Suppressor macrophage treated with lipopolysaccharide for 4 hours (primary cell): ENCODE results near the gene TUFM.
A peak's percentile ranks its signal among the peaks of the same experiment; 100 is the strongest.
"Not testable (repeated sequence)": the region's sequence is repeated elsewhere in the genome, so short reads cannot be mapped to it uniquely, and the experiment has no call there.

Experiments
- DNase-seq: peaks from one replicate; pipeline ENCODE4 v3.0.0-alpha.2; 2020

Gene TUFM

DNA sequence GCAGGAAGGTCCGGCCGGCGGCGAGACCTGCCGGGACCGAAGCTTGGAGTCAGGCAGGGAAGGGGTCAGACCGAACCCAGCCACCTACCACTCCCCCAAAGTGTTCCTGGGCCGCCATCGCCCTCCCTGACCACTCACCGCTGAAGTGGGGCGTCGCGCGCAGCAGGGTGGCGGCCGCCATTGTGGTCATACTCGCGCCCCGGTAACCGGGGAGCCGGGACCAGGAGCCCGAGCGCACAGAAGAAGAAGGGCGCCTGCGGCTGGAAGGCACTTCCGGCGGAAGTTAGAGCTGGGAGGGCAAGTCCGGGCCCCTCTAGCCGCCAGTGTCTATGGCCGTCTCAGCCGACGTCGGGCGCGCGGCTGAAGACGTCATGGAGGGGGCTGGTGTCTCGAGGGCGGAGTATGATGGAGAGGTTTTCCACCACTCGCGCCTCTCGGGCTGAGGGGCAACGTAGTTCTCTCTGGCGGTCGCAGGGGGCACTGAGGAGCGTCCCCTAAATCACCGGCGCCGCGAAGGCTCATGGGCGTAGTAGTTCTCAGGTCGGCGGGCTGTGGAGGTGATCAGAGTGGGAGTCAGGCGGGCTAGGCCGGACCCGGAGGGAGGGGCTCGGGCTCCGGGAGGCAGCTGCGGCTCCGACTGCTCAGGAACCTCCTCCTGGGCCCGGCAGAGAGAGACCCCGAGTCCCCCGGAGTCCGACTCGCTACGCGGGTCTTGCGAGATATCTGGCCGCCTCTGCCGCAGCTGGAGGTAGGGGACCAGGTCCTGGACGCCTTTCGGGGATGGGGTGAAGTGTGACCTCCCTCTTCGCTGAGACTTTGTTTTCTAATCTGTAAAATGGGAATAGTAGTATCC is at the start of gene TUFM:
TSS of gene TUFM (minus strand) at position 269 of the 853 bp plus-strand sequence. CDS start at position 190, 79 bp downstream.
- peak; percentile 99 for DNase-seq

DNA sequence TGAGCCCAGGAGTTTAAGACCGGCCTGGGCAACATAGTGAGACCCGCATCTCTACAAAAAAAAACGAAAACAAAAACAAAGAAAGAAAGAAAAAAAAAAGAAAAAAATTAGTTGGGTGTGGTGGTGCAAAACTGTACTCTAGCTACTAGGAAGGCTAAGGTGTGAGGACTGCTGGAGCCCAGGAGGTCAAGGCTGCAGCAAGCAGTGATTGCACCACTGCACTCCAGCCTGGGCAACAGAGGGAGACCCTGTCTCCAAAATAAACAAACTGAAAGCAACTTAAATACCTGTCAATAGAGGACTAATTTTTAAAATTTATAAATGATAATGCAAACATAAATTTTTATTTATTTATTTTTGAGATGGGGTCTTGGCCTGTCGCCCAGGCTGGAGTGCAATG is 49.5 kb upstream of the TUFM start:
- no peak for DNase-seq

- no peak for DNase-seq
Observed at GRCh38 chr16:28893291-28893690, 47.1 kb upstream of the TUFM start.

- DNase-seq: no peak
Observed at GRCh38 chr16:28891964-28892890, 46.1 kb upstream of the TUFM start.

GRCh38 chr16:28890355-28890754 is 44.2 kb upstream of the TUFM start:
- not testable (repeated sequence) for DNase-seq

DNA sequence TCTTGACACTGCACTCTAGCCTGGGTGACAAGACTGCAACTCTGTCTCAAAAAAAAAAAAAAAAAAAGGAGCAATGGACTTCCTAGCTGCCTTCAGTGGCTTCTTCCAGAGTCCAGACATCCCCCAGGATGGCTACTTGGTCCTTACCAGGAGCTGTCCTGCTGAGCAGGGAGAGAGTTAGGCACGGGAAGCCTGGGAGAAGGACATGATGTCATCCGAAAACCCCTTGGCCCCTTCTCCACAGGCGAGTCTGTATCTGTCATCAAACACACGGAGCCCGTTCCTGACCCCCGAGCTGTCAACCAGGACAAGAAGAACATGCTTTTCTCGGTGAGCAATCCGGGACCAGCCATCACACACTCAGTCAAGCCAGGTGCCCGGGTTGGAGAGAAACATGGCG is 40.8 kb upstream of the TUFM start:
- DNase-seq: no peak

DNA sequence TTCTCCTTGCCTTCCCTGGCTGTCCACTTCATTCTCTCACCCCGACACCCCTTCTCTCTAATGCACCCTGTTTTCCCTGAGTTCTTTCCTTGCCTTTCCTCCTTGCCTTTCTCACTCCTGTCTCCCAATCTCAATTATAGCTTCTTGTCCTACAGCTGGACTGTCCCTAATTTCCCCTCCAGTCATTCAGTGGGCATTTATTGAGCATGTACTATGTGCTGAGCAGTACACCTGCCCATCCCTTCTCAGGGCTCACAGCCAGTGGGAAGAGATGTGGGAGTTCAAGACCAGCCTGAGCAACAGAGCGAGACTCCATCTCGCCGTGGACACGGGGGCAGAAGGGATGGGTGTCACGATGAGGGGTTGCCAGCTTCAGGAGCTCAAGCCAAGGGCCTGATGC is 37.9 kb upstream of the TUFM start:
- DNase-seq: no peak

- DNase-seq: no peak
Observed at GRCh38 chr16:28883221-28883996, 37.3 kb upstream of the TUFM start.

- DNase-seq: no peak
Observed at GRCh38 chr16:28882551-28883160, 36.5 kb upstream of the TUFM start.

DNA sequence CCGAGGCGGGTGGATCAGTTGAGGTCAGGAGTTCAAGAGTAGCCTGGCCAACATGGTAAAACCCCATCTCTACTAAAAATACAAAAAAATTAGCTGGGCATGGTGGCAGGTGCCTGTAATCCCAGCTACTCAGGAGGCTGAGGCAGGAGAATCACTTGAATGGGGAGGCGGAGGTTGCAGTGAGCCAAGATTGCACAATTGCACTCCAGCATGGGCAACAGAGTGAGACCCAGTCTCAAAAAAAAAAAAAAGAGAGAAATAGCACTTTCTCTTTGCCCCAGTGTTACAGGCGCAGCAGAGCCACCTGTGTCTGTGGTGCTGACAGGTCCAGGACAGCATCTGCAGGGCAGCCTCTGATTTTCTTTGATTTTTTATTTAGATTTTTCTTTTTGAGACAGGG is 35.4 kb upstream of the TUFM start:
- not testable (repeated sequence) for DNase-seq

- no peak for DNase-seq
Observed at GRCh38 chr16:28880955-28881354, 34.8 kb upstream of the TUFM start.

DNA sequence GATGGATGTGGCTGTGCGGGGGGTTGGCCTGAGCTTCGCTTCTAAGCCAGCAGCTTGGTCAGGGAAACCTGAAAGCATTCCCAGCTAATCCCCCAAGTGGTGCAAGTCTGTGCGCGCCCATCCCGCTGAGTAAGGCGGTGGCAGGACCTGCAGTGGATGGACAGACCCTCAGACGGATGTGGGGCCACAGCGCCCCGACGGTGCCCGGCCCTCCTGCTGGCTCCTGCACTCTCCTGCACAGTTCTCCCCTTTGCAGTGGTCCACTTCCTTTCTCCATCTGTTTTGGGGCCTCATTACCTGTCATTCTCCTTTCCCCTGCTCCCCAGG is 34.4 kb upstream of the TUFM start:
- DNase-seq: no peak

DNA sequence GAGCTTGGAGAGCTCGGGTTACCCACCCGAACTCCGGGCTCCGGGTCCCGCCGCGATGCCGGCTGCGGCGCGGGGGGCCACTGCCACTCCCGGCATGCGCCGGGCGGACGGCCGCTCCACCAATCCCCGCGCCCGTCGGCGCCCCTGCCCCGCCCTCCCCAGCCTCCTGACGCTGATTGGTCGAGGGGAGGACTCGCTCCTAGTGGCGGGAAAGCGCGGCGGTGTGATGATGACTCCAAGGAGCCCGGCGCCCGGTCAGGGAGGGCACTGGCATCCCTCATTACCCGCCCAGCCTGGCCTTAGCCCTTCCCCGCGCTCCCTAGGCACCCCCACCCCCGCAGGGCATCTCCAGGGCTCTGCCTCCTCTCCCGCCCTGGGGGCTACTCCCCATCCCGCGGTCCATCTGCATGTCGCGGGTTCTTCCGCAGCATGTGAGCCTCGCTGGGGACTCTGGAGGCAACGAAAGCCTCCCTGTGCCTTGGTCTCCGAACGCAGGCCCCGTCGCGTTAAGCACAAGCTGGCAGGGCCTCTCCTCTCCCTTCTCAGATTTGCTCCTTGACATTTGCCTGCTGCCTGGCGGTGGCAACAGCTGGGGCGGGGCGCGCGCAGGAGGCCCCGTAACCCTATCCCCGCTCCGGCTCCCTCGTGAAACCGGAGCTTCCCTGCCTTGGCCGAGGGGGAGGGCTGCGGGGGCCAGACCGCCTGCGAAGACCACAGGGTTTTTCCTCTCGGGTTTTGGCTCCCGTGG is 33.9 kb upstream of the TUFM start:
- peak; percentile 93 for DNase-seq

- no peak for DNase-seq
Observed at GRCh38 chr16:28879261-28879840, 33.2 kb upstream of the TUFM start.

DNA sequence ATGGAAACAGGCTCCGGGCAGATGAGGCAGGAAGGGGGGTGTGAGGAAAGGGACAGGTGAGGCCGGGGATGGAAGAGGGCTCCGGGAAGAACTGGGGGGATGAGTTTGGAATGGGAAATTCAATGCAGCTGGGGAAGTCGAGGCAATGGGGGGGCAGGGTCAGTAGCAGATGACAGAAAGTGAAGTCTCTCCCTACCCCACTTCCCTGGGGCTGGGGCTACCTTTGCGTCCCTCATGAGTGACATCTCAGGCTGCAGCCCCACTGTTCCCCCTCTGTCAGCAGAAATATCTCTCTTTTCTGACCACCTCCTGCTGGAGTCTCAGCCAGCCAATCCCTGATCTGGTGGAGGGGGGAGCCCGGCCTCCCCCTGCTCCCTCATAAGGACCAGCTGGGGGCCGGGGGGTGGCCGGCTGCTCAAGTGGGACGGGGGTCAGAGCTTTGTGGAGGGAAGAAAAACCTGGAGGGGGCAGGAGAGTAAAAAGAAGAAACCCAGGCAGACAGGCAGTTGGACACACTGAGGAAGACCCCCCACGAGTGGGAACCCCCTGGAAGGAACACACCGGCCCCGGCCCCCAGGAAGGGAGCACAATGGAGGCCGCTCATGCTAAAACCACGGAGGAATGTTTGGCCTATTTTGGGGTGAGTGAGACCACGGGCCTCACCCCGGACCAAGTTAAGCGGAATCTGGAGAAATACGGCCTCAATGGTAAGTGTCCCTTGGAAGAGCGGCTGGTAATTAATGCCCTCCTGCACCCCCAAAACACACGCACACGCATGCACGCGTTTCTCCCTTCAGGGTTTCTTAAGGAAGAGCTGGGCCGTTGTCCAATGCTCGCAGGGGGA is 32.2 kb upstream of the TUFM start, which contains the start of gene ATP2A1:
TSS of gene ATP2A1 (plus strand) at position 406 of the 844 bp plus-strand sequence. CDS start at position 590, 184 bp downstream.
- no peak for DNase-seq

GRCh38 chr16:28877655-28878000 is 31.5 kb upstream of the TUFM start:
- no peak for DNase-seq

DNA sequence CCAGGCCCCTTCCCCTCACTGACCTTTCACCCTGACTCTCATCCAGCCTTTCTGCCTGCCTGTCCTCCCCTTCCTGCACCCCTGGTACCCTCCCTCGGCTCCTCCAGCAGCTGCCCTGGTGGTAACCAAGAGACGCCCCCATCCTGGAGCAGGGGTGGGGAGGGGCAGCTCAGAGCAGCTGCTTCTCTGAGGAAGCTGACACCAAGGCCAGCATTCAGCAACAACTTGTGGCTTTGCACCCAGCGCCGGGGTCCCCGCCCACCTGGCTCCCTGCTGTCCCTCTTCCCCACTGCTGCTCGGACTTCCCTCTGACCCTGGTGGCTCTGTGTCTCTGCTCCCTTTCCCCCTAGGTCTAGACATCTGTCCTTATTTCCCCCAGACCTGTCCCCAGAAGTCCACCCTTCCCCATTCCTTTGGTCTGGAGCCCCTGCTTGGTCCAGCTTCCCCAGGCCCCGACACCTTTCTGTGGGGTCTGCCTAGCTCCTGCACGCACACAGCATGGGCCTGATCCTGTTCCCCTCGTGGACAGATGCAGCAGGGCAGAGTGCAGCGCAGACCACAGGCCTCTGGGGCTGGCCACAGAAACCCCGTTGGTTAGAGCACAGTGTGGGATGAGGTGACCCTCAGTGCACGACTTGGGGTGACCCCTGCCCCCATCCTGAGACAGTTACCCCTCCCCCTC is 31.0 kb upstream of the TUFM start:
- DNase-seq: no peak

DNA sequence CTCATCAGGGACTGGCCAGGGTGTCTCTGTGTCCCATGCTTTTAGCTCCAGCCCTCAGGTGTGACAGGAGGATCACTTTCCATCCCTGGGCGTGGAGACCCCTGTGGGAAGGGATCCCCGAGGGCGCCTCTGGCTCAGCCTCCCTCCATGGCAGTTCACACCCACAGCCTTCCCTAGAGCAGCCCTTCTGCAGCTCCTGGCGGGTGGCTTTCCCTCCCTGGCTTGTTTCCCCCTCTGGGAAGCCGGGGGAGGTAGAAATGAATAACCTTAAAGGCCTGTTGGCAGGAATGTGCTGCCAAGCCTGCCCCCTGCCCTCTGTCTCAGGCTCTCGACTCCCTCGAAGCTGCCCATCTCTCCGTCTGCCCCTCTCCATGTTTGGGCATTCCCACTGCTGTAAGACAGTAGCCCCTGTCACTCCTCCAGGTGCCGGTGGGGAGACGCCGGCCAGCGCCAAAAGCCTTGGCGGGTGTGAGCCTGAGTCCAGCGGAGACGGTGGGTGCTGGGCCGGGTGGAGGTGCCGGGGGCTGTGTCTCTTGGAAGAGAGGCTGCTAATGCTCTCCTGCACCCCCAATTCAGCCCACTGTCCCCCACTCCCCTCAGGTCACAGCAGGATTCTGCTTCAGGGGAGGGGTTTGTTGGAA is 30.0 kb upstream of the TUFM start:
- DNase-seq: no peak
